Smooth muscle cell (in vitro differentiated cells): ENCODE data around the gene EZH2. TPM values are rescaled to one million over a fixed set of nuclear protein-coding genes. Genes with fewer than 3 reads are reported as not detected.

Experiments used
- DNase-seq: peaks from one replicate; lab custom pipeline; 2025; ENCODE audit not compliant: unreplicated experiment; lab: John Stamatoyannopoulos, UW
- H2AFZ ChIP-seq: fragments of 200-600 bp; sonication (generic); 2 replicates; pipeline ENCODE4 v1.6.0; 2016; ENCODE audit warnings: antibody characterized with exemption, low read depth, mild to moderate bottlenecking
- H3F3A ChIP-seq: fragments of 200-600 bp; sonication (generic); 2 replicates; pipeline ENCODE4 v1.6.0; 2017; ENCODE audit warnings: antibody characterized with exemption, low read depth
- H3K27ac ChIP-seq: fragments of 200-600 bp; sonication (generic); 2 replicates; pipeline ENCODE4 v1.5.1; 2016; ENCODE audit warnings: low read depth, mild to moderate bottlenecking
- H3K27me3 ChIP-seq: fragments of 200-600 bp; sonication (generic); 2 replicates; pipeline ENCODE4 v1.6.1; 2016; ENCODE audit warnings: low read depth, mild to moderate bottlenecking
- H3K36me3 ChIP-seq: fragments of 200-600 bp; sonication (generic); 2 replicates; pipeline ENCODE4 v1.5.1; 2016; ENCODE audit warnings: low read depth
- H3K4me1 ChIP-seq: fragments of 200-600 bp; sonication (generic); 2 replicates; pipeline ENCODE4 v1.5.1; 2016; ENCODE audit warnings: low read depth
- H3K4me2 ChIP-seq: fragments of 200-600 bp; sonication (generic); 2 replicates; pipeline ENCODE4 v1.6.0; 2016; ENCODE audit warnings: mild to moderate bottlenecking
- H3K4me3 ChIP-seq: fragments of 200-600 bp; sonication (generic); 2 replicates; pipeline ENCODE4 v1.5.1; 2016; ENCODE audit warnings: mild to moderate bottlenecking
- H3K79me2 ChIP-seq: fragments of 200-600 bp; sonication (generic); 2 replicates; pipeline ENCODE4 v1.6.0; 2016; ENCODE audit warnings: low read depth, mild to moderate bottlenecking
- H3K9ac ChIP-seq: fragments of 200-600 bp; sonication (generic); 2 replicates; pipeline ENCODE4 v1.6.0; 2016; ENCODE audit warnings: low read depth
- H3K9me3 ChIP-seq: fragments of 200-600 bp; sonication (generic); replicated peaks from 2 replicates; pipeline ENCODE4 v1.5.1; 2016; ENCODE audit warnings: low read depth
- H4K20me1 ChIP-seq: fragments of 200-600 bp; sonication (generic); 2 replicates; pipeline ENCODE4 v1.6.0; 2016; ENCODE audit warnings: low read depth
- CTCF ChIP-seq: fragments of 200-600 bp; sonication (generic); IDR thresholded peaks from 2 replicates; pipeline ENCODE4 v1.5.1; 2017; ENCODE audit warnings: borderline replicate concordance, mild to moderate bottlenecking, antibody characterized with exemption; ENCODE audit not compliant: insufficient read depth, poor library complexity, severe bottlenecking
- WGBS: methylation state at CpG from one replicate; pipeline ENCODE4 v1.1.7; 2016; ENCODE audit warnings: low lambda C conversion rate; 5-methylcytosine and 5-hydroxymethylcytosine counted together
- polyA plus RNA-seq: library from polyadenylated mRNA; unstranded; fragments of >200 nt; fragmentation: Nextera tagmentation; extraction: Ambion mirVana; gene quantifications from 2 replicates; pipeline ENCODE4 v1.2.1, GENCODE V29; 2016
- total RNA-seq: library from RNA; depleted of rRNA; stranded (reverse); fragments of >200 nt; gene quantifications from 2 replicates; pipeline ENCODE4 v1.2.3, GENCODE V29; 2014

Gene EZH2
- total and polyA plus RNA-seq, 2 experiments from 2014 or later, result 12.0 to 20.5 TPM

DNA sequence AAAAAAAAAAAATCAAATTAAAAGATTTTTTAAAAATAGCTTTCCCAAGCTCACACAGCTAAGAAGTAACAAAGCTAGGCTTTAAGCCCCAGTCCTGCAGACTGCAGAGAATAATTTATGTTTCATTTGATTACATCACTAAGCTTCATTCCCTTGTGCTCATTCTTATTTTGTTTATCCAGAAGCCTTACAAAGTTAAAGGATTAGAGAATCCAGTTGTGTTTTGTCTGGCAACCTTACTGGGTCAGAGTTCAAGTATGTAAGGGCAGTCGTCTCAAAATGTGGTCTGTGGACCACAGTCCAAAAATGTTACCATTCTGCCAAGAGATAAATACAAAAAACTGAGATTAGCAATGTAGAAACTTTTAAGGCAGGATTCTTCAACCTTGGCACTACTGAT, 32.1 kb upstream of the EZH2 start:
- H3K9ac ChIP-seq, result no peak overlapping the region
- DNase-seq, result no peak

GRCh38 chr7:148915211-148915610, 31.1 kb upstream of the EZH2 start:
- Histone ChIP-seq H4K20me1 (no peaks in the 10 kb centered on the region), H3K27ac (no peak overlapping the region), H3F3A (peaks cover 6% of the 10 kb centered on the region), H3K9me3 (no peaks in the 10 kb centered on the region), H3K9ac (no peak overlapping the region), H3K4me2 (no peak overlapping the region), H3K79me2 (no peaks in the 10 kb centered on the region), H2AFZ (no peak overlapping the region), H3K36me3 (no peaks in the 10 kb centered on the region), H3K27me3 (no peaks in the 10 kb centered on the region), H3K4me1 (peaks cover 6% of the 10 kb centered on the region), H3K4me3 (no peak overlapping the region)
- 89% methylated on average over 7 of the region's 7 CpGs for WGBS
- TF ChIP-seq CTCF, result no peak
- DNase-seq, result no peak

More for the DNA sequence above, 32.1 kb upstream of the EZH2 start:
- Histone ChIP-seq H3K36me3 (no peaks in the 10 kb centered on the region), H3F3A (peaks cover 6% of the 10 kb centered on the region), H4K20me1 (no peaks in the 10 kb centered on the region), H3K4me1 (no peaks in the 10 kb centered on the region), H3K27ac (no peak overlapping the region), H3K9me3 (no peaks in the 10 kb centered on the region), H3K79me2 (no peaks in the 10 kb centered on the region), H3K27me3 (no peaks in the 10 kb centered on the region), H3K4me2 (no peak overlapping the region), H3K4me3 (no peak overlapping the region), H2AFZ (no peak overlapping the region)
- WGBS, result 22% methylated on average over 1 of the region's 1 CpG
- no peak for TF ChIP-seq CTCF

- 48% methylated on average over 10 of the region's 10 CpGs for WGBS
- H3K4me2 ChIP-seq, result no peak overlapping the region
- no peak for DNase-seq
Measured at GRCh38 chr7:148914208-148914777, 30.2 kb upstream of the EZH2 start.

More at GRCh38 chr7:148914208-148914777, 30.2 kb upstream of the EZH2 start:
- Histone ChIP-seq H2AFZ (no peak overlapping the region), H3K27ac (no peak overlapping the region), H3K9ac (no peak overlapping the region), H3K27me3 (peaks cover 5% of the 10 kb centered on the region), H3F3A (peaks cover 6% of the 10 kb centered on the region), H3K79me2 (no peaks in the 10 kb centered on the region), H4K20me1 (no peaks in the 10 kb centered on the region), H3K4me1 (peaks cover 6% of the 10 kb centered on the region), H3K9me3 (no peaks in the 10 kb centered on the region), H3K4me3 (no peak overlapping the region), H3K36me3 (no peaks in the 10 kb centered on the region)
- no peak for TF ChIP-seq CTCF
